Upper lobe of right lung (tissue), 1 donor: ENCODE measurements around the gene FUT8. TPM values are rescaled to one million over a fixed set of nuclear protein-coding genes. Genes with fewer than 3 reads are reported as not detected.

ENCODE experiments used
- ATAC-seq: fragments of 200-7000 bp; cut with Tn5 transposase; one replicate; pipeline ENCODE4 v1.9.1; 2020; ENCODE audit warnings: mild to moderate bottlenecking, moderate library complexity
- DNase-seq: peaks from one replicate; pipeline ENCODE4 v3.0.0-alpha.2; 2020
- H3K27ac ChIP-seq: fragments of 200-600 bp; one replicate; pipeline ENCODE4 v1.8.0; 2022
- H3K27me3 ChIP-seq: fragments of 200-600 bp; one replicate; pipeline ENCODE4 v1.8.0; 2022; ENCODE audit warnings: mild to moderate bottlenecking
- H3K36me3 ChIP-seq: fragments of 200-600 bp; one replicate; pipeline ENCODE4 v1.8.0; 2022
- H3K4me1 ChIP-seq: fragments of 200-600 bp; one replicate; pipeline ENCODE4 v1.8.0; 2022
- H3K4me3 ChIP-seq: fragments of 200-600 bp; one replicate; pipeline ENCODE4 v1.8.0; 2022; ENCODE audit warnings: mild to moderate bottlenecking
- H3K9me3 ChIP-seq: fragments of 200-600 bp; one replicate; pipeline ENCODE4 v1.8.0; 2022
- CTCF ChIP-seq: fragments of 200-600 bp; IDR thresholded peaks from one replicate; pipeline ENCODE4 v1.8.0; 2022; ENCODE audit warnings: antibody characterized with exemption
- intact Hi-C: fragments of 100-400 bp; cut with DNase I; formaldehyde crosslinking; loops from one replicate; pipeline ENCODE4 v1.11.0; 2022
- total RNA-seq: library from RNA; stranded (reverse); fragmentation: NEBNext Ultra II Directional; extraction: Animal tissue kit (Norgen Biotek cat#: 25700); gene quantifications from one replicate; pipeline ENCODE4 v1.2.1, GENCODE V29; 2021
- donor health status: DM: no; HTN: yes; CAD: no; lungs with severe emphysema.

FUT8 gene
- total RNA-seq, 1 donor from 2014 or later = 31.8 TPM

GRCh38 chr14:65411656-65412031 is 886 bp upstream of the FUT8 start:
- Histone ChIP-seq H3K36me3 (no peaks in the 10 kb centered on the region), H3K27ac (peak overlapping the region; percentile 96), H3K4me3 (peak overlapping the region; percentile 85), H3K4me1 (peaks cover 11% of the 10 kb centered on the region), H3K9me3 (no peaks in the 10 kb centered on the region), H3K27me3 (no peaks in the 10 kb centered on the region)
- ATAC-seq (peak; percentile 87), DNase-seq (peak; percentile 96)
- TF ChIP-seq CTCF = no peak
- intact Hi-C loops = loop anchor here (10.0 kb wide), 1 partner anchor 413 kb away; no protein-coding TSS in a partner anchor

- intact Hi-C loops = loop anchor here (10.0 kb wide), 1 partner anchor 412 kb away; no protein-coding TSS in a partner anchor
Measured at GRCh38 chr14:65412856-65413738, 567 bp downstream of the FUT8 start.

GRCh38 chr14:65413739-65414045 is 1.2 kb downstream of the FUT8 start:
- no peaks in the 10 kb centered on the region for H3K36me3 ChIP-seq
- no peaks in the 10 kb centered on the region for H3K27me3 ChIP-seq
- no peaks in the 10 kb centered on the region for H3K9me3 ChIP-seq
- H3K27ac ChIP-seq = peak overlapping the region; percentile 96
- DNase-seq (no peak), ATAC-seq (no peak)
- no peak for TF ChIP-seq CTCF
- intact Hi-C loops = loop anchor here (10.0 kb wide), 1 partner anchor 411 kb away; no protein-coding TSS in a partner anchor
- peaks cover 11% of the 10 kb centered on the region for H3K4me1 ChIP-seq
- H3K4me3 ChIP-seq = peak overlapping the region; percentile 85

More at GRCh38 chr14:65412856-65413738, 567 bp downstream of the FUT8 start:
- ATAC-seq = peak; percentile 78
- peak; percentile 90 for DNase-seq
- Histone ChIP-seq H3K27me3 (no peaks in the 10 kb centered on the region), H3K4me1 (peaks cover 11% of the 10 kb centered on the region), H3K9me3 (no peaks in the 10 kb centered on the region), H3K4me3 (peak overlapping the region; percentile 85), H3K27ac (peak overlapping the region; percentile 96), H3K36me3 (no peaks in the 10 kb centered on the region)
- TF ChIP-seq CTCF = no peak

DNA sequence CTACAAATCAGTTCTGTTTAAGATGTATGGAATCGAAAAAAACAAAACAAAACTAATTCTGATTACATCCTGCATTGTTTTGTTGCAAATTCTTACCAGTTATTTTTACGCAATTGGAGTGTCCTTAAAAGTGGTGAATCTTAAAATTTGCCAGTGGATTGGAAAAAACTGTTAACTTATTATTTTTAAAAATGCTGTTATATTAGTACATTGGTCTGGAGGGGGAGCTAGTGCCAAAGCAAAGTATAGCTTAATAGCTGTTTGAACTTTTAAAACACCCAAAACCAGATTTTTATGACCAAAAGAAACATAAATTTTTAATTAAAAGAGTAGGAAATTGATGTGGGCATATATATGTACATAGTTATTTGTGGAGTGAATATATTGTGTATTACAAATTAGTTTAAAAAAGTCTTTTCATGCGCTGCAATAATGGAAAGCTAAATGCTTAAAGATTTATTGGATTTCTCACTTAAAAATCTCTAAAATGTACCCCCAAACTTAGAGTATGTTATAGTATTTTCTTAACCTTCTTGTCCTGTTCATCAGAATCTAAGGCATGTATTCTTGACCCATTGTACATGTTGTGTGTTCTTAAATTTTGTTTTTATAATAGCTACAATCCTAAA is 2.5 kb downstream of the FUT8 start:
- peak; percentile 51 for TF ChIP-seq CTCF
- Histone ChIP-seq H3K4me1 (peaks cover 11% of the 10 kb centered on the region), H3K36me3 (no peaks in the 10 kb centered on the region), H3K27ac (no peak overlapping the region), H3K9me3 (no peaks in the 10 kb centered on the region), H3K4me3 (no peak overlapping the region), H3K27me3 (no peaks in the 10 kb centered on the region)
- intact Hi-C loops = loop anchor here (10.0 kb wide), 1 partner anchor 410 kb away; no protein-coding TSS in a partner anchor
- DNase-seq (no peak), ATAC-seq (no peak)

- intact Hi-C loops = loop anchor here (10.0 kb wide), 1 partner anchor 409 kb away; no protein-coding TSS in a partner anchor
- H3K27me3 ChIP-seq = no peaks in the 10 kb centered on the region
- ATAC-seq = no peak
- no peaks in the 10 kb centered on the region for H3K36me3 ChIP-seq
- H3K4me1 ChIP-seq = peaks cover 11% of the 10 kb centered on the region
- H3K4me3 ChIP-seq = no peak overlapping the region
- no peaks in the 10 kb centered on the region for H3K9me3 ChIP-seq
- H3K27ac ChIP-seq = no peak overlapping the region
- TF ChIP-seq CTCF = no peak
- DNase-seq = no peak
Measured at GRCh38 chr14:65415613-65416012, 3.1 kb downstream of the FUT8 start.
